GM12878 (cell line): ENCODE results near the gene ALDH3A2. TPM values are rescaled to one million over a fixed set of nuclear protein-coding genes. Genes with fewer than 3 reads are reported as not detected.

Experiments used
- ATAC-seq: fragments of 200-7000 bp; cut with Tn5 transposase; 3 replicates; pipeline ENCODE4 v1.9.1; 2020; ENCODE audit warnings: mild to moderate bottlenecking, moderate library complexity
- BruUV-seq: library from RNA; stranded (reverse); fragments of 400-500 nt; replicated peaks from 2 replicates; lab custom pipeline; 2021; lab: Mats Ljungman, UMichigan
- CTCF ChIA-PET: fragments of 300-600 bp; sonication (Branson Sonifier 250); formaldehyde crosslinking; extraction: SDS; loops from one replicate; lab custom pipeline; 2021; ENCODE audit warnings: inconsistent platforms; lab: Yijun Ruan, JAX
- POLR2A ChIA-PET: fragments of 350-600 bp; formaldehyde crosslinking; extraction: SDS; loops from one replicate; lab custom pipeline; 2021; ENCODE audit warnings: inconsistent platforms; lab: Charles Lee
- RAD21 ChIA-PET: fragments of 300-600 bp; sonication (Branson Sonifier 250); formaldehyde crosslinking; loops from one replicate; lab custom pipeline; 2023; ENCODE audit warnings: antibody characterized with exemption; ENCODE audit not compliant: unreplicated experiment; lab: Charles Lee
- SMC1A ChIA-PET: fragments of 300-600 bp; sonication (Branson Sonifier 250); formaldehyde crosslinking; loops from one replicate; lab custom pipeline; 2023; ENCODE audit not compliant: unreplicated experiment, uncharacterized antibody; lab: Charles Lee
- DNase-seq: peaks from one replicate; pipeline ENCODE4 v3.0.0-alpha.2; 2011; ENCODE audit warnings: low read depth, low spot score
- FAIRE-seq: peaks from 3 replicates; lab custom pipeline; 2011; peaks lifted over from hg19 to GRCh38; lab: Jason Lieb, UNC
- H2AFZ ChIP-seq: 2 replicates; pipeline ENCODE4 v1.6.0; 2011; ENCODE audit warnings: low read depth, low read length, control low read depth; ENCODE audit not compliant: control insufficient read depth
- H3K27ac ChIP-seq: 2 replicates; pipeline ENCODE4 v1.5.1; 2011; ENCODE audit warnings: control low read depth; ENCODE audit not compliant: control insufficient read depth, insufficient read depth
- H3K27me3 ChIP-seq, 2 experiments: replicated peaks in 1 of 2; 2 replicates each; pipeline versions ENCODE4 v1.6.0 to v1.6.1; 2011; ENCODE audit warnings: low read length in 1 of 2; ENCODE audit not compliant: control insufficient read depth in 2 of 2, insufficient read depth in 2 of 2
- H3K36me3 ChIP-seq, 2 experiments: 2 replicates each; pipeline ENCODE4 v1.5.1; 2011; ENCODE audit warnings: low read length in 1 of 2; ENCODE audit not compliant: control insufficient read depth in 2 of 2, insufficient read depth in 2 of 2
- H3K4me1 ChIP-seq: 2 replicates; pipeline ENCODE4 v1.6.1; 2011; ENCODE audit warnings: mild to moderate bottlenecking, low read length, moderate library complexity, mixed read lengths; ENCODE audit not compliant: control insufficient read depth, insufficient read depth
- H3K4me2 ChIP-seq: 2 replicates; pipeline ENCODE4 v1.6.0; 2011; ENCODE audit warnings: control low read depth; ENCODE audit not compliant: control insufficient read depth, insufficient read depth
- H3K4me3 ChIP-seq: fragments of 200-600 bp; sonication (generic); 2 replicates; pipeline ENCODE4 v1.5.1; 2016
- H3K79me2 ChIP-seq: 2 replicates; pipeline ENCODE4 v1.6.0; 2011; ENCODE audit warnings: low read length; ENCODE audit not compliant: control insufficient read depth, insufficient read depth
- H3K9ac ChIP-seq: 2 replicates; pipeline ENCODE4 v1.8.0; 2011; ENCODE audit warnings: low read length, control low read depth, mixed read lengths; ENCODE audit not compliant: control insufficient read depth, insufficient read depth
- H3K9me3 ChIP-seq: replicated peaks from 3 replicates; pipeline ENCODE4 v1.5.1; 2011; ENCODE audit warnings: mild to moderate bottlenecking, low read length; ENCODE audit not compliant: control insufficient read depth, insufficient read depth
- H4K20me1 ChIP-seq: 2 replicates; pipeline ENCODE4 v1.6.0; 2011; ENCODE audit not compliant: control insufficient read depth, insufficient read depth
- ATF3 ChIP-seq: IDR thresholded peaks from 2 replicates; pipeline ENCODE4 v1.6.1; 2011; ENCODE audit warnings: low read depth, mild to moderate bottlenecking, low read length, moderate library complexity, borderline replicate concordance; ENCODE audit errors: extremely low read depth
- FOXK2 ChIP-seq: fragments of 450-650 bp; IDR thresholded peaks from 2 replicates; pipeline ENCODE4 v1.6.1; 2017; ENCODE audit warnings: mild to moderate bottlenecking, moderate library complexity
- GABPA ChIP-seq: IDR thresholded peaks from 2 replicates; pipeline ENCODE4 v1.6.1; 2014; ENCODE audit warnings: antibody characterized with exemption, low read depth, mild to moderate bottlenecking, inconsistent platforms
- MEF2B ChIP-seq: fragments of 450-650 bp; IDR thresholded peaks from 2 replicates; pipeline ENCODE4 v1.6.1; 2018; ENCODE audit warnings: mild to moderate bottlenecking, moderate library complexity; ENCODE audit not compliant: partially characterized antibody, poor library complexity, severe bottlenecking
- NFXL1 ChIP-seq: fragments of 450-650 bp; IDR thresholded peaks from 2 replicates; pipeline ENCODE4 v1.6.1; 2017; ENCODE audit warnings: antibody characterized with exemption, mild to moderate bottlenecking, borderline replicate concordance
- RCOR1 ChIP-seq: conservative IDR thresholded peaks from 2 replicates; pipeline ENCODE4 v1.6.1; 2012; ENCODE audit warnings: low read depth, low read length, improper control_type of control experiment
- SPI1 ChIP-seq: IDR thresholded peaks from 2 replicates; pipeline ENCODE4 v1.6.1; 2011; ENCODE audit warnings: low read depth, mild to moderate bottlenecking, low read length, moderate library complexity, borderline replicate concordance; ENCODE audit not compliant: insufficient read depth
- STAT1 ChIP-seq: fragments of 450-650 bp; conservative IDR thresholded peaks from 2 replicates; pipeline ENCODE4 v1.6.1; 2014; ENCODE audit warnings: antibody characterized with exemption, mild to moderate bottlenecking
- SUZ12 ChIP-seq: fragments of 200-600 bp; sonication (generic); IDR thresholded peaks from one replicate; pipeline ENCODE4 v1.6.1; 2018; ENCODE audit warnings: antibody characterized with exemption, mild to moderate bottlenecking; ENCODE audit not compliant: unreplicated experiment
- TCF12 ChIP-seq: IDR thresholded peaks from 2 replicates; pipeline ENCODE4 v1.6.1; 2011; ENCODE audit warnings: low read depth, mild to moderate bottlenecking, low read length
- ZZZ3 ChIP-seq: IDR thresholded peaks from 2 replicates; pipeline ENCODE4 v1.6.1; 2011; ENCODE audit warnings: low read depth; ENCODE audit not compliant: control insufficient read depth, insufficient read length
- WGBS: methylation state at CpG from one replicate; pipeline ENCODE4 v1.1.6; 2016; ENCODE audit warnings: low lambda C conversion rate; ENCODE audit not compliant: insufficient replicate concordance, insufficient coverage; ENCODE audit errors: missing lambda C conversion rate; 5-methylcytosine and 5-hydroxymethylcytosine counted together
- in situ Hi-C: fragments of 300-500 bp; cut with MboI; formaldehyde crosslinking; loops from 9 replicates; pipeline ENCODE4 v1.14.3; 2018; ENCODE audit warnings: mixed read lengths
- intact Hi-C: fragments of 100-400 bp; cut with micrococcal nuclease; formaldehyde crosslinking; loops from one replicate; pipeline ENCODE4 v1.14.2; 2022; ENCODE audit not compliant: unreplicated experiment
- polyA plus RNA-seq, 11 experiments: library from polyadenylated mRNA; depleted of rRNA in 4 of 11; unstranded in 6 of 11; stranded (reverse) in 5 of 11; fragments of >200 nt; fragmentation: Nextera tagmentation in 4 of 11; fragmentation: Illumina TruSeq in 1 of 11; extraction: Ambion mirVana in 4 of 11; extraction: Trizol in 1 of 11; gene quantifications; 1 replicate in 1 of 11; 2 replicates in 10 of 11; pipeline versions ENCODE4 v1.2.1 to v1.2.3, GENCODE V29; 2011 to 2016; ENCODE audit warnings: inconsistent platforms in 2 of 11, missing spikeins in 2 of 11, low read depth in 1 of 11
- total RNA-seq, 4 experiments: library from RNA; depleted of rRNA in 3 of 4; stranded (reverse); fragments of >200 nt in 3 of 4; fragmentation: Illumina TruSeq in 1 of 4; extraction: Trizol in 1 of 4; gene quantifications; 2 replicates each; pipeline versions ENCODE4 v1.2.1 to v1.2.3, GENCODE V29; 2013 to 2021
- TF ChIP-seq, protein P1 (sequence below): fragments of 450-650 bp; IDR thresholded peaks from 2 replicates; pipeline ENCODE4 v1.6.1; 2017; ENCODE audit warnings: mild to moderate bottlenecking, moderate library complexity

Gene ALDH3A2
- total and polyA plus RNA-seq, 10 of the 15 experiments (the other 5 are each of a cell fraction or from before 2014, with no cell fraction given): 5.0 to 37.0 (median 26.1) TPM

- H3K4me1 ChIP-seq: no peaks in the 10 kb centered on the region
- intact Hi-C loops (no loop called here), in situ Hi-C loops (no loop called here)
- H4K20me1 ChIP-seq: no peaks in the 10 kb centered on the region
- TF ChIP-seq RCOR1: no peak
- TF ChIP-seq TCF12: no peak
- no peak for TF ChIP-seq NFXL1
- no peak for TF ChIP-seq SPI1
- no peak for TF ChIP-seq GABPA
- no peak for TF ChIP-seq MEF2B
- TF ChIP-seq STAT1: no peak
- TF ChIP-seq FOXK2: no peak
- TF ChIP-seq, protein P1, sequence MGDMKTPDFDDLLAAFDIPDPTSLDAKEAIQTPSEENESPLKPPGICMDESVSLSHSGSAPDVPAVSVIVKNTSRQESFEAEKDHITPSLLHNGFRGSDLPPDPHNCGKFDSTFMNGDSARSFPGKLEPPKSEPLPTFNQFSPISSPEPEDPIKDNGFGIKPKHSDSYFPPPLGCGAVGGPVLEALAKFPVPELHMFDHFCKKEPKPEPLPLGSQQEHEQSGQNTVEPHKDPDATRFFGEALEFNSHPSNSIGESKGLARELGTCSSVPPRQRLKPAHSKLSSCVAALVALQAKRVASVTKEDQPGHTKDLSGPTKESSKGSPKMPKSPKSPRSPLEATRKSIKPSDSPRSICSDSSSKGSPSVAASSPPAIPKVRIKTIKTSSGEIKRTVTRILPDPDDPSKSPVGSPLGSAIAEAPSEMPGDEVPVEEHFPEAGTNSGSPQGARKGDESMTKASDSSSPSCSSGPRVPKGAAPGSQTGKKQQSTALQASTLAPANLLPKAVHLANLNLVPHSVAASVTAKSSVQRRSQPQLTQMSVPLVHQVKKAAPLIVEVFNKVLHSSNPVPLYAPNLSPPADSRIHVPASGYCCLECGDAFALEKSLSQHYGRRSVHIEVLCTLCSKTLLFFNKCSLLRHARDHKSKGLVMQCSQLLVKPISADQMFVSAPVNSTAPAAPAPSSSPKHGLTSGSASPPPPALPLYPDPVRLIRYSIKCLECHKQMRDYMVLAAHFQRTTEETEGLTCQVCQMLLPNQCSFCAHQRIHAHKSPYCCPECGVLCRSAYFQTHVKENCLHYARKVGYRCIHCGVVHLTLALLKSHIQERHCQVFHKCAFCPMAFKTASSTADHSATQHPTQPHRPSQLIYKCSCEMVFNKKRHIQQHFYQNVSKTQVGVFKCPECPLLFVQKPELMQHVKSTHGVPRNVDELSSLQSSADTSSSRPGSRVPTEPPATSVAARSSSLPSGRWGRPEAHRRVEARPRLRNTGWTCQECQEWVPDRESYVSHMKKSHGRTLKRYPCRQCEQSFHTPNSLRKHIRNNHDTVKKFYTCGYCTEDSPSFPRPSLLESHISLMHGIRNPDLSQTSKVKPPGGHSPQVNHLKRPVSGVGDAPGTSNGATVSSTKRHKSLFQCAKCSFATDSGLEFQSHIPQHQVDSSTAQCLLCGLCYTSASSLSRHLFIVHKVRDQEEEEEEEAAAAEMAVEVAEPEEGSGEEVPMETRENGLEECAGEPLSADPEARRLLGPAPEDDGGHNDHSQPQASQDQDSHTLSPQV: no peak
- no peak for TF ChIP-seq ZZZ3
- TF ChIP-seq SUZ12: no peak
- no peak for TF ChIP-seq ATF3
- H3K27me3 ChIP-seq: no peaks in the 10 kb centered on the region
- ATAC-seq (no peak), FAIRE-seq (no peak), DNase-seq (no peak)
- no peak overlapping the region for H2AFZ ChIP-seq
- H3K36me3 ChIP-seq: no peaks in the 10 kb centered on the region; a peak in 2 of 4 replicates
- no peak overlapping the region for H3K9ac ChIP-seq
- ChIA-PET CTCF (interaction anchor here (0.5 to 1.5 kb wide), 2 partner anchors 12 to 474 kb away, joined by 4 to 6 read pairs; no protein-coding TSS in a partner anchor), POLR2A (interaction anchor here (0.6 kb wide), 1 partner anchor 304 kb away, joined by 3 read pairs; no protein-coding TSS in a partner anchor), SMC1A (interaction anchor here (1.2 kb wide), 1 partner anchor 11 kb away, joined by 3 read pairs; the partner anchor contains the start of gene ALDH3A2), RAD21 (no interaction called here)
- BruUV-seq: no TSS peak
- no peak overlapping the region for H3K4me3 ChIP-seq
- H3K27ac ChIP-seq: no peak overlapping the region
- no peaks in the 10 kb centered on the region for H3K79me2 ChIP-seq
- H3K9me3 ChIP-seq: no peaks in the 10 kb centered on the region; the same call in 2 of the 3 replicates
- no peak overlapping the region for H3K4me2 ChIP-seq
- 97% methylated on average over 7 of the region's 7 CpGs for WGBS
These were observed 11.0 kb downstream of the ALDH3A2 start for GRCh38 chr17:19659366-19660177.
